ENCODE data around the gene SLC35D1.

Gene SLC35D1

DNA sequence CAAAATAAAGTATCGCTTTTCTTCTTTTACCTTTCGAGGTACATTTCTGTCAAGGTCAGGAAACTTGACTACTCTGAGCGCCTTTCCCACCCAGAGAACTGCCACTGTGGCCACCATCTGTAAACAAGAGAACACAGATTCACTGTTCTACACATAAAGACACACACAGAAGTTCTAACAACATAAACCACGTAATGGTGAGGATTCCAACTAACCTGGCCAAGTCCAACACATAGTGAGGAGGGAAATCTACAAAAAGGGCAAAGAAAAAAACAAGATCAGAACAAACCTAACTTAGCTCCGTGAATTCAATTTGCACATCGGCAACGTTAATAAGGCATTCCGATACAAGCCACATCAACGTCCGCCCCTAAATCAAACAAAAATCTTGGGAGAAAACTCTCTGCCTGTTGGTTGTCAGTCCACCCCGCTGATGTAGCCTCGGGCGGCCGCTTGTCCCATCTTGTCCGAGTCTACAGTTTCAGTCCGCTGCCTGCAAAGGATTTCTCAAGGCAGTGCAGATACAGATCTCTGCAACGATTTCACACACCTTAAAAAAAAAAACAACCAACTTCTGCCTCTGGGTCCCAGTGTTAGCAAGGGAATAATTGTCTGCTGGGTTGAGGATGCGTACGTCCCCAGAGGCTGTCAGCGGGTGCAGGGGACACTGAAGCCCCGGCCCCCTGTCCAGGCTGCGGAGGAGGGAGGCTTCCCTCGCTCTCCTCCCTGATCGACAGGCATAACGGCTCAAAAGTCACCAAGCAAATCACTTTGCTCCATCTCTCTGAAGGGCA is 1.0 kb downstream of the SLC35D1 start:
- TF ChIP-seq ZNF565 (CRISPR knock-in tag; conservative IDR thresholded peaks at IDR 0.05; ENCODE audit: low read depth), result no peak
- TF ChIP-seq ESRRG (CRISPR knock-in tag; IDR thresholded peaks at IDR 0.05), result no peak
- TF ChIP-seq, protein P1, sequence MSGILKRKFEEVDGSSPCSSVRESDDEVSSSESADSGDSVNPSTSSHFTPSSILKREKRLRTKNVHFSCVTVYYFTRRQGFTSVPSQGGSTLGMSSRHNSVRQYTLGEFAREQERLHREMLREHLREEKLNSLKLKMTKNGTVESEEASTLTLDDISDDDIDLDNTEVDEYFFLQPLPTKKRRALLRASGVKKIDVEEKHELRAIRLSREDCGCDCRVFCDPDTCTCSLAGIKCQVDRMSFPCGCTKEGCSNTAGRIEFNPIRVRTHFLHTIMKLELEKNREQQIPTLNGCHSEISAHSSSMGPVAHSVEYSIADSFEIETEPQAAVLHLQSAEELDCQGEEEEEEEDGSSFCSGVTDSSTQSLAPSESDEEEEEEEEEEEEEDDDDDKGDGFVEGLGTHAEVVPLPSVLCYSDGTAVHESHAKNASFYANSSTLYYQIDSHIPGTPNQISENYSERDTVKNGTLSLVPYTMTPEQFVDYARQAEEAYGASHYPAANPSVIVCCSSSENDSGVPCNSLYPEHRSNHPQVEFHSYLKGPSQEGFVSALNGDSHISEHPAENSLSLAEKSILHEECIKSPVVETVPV (CRISPR knock-in tag; IDR thresholded peaks at IDR 0.05), result no peak
- no peak for TF ChIP-seq ISL1 (CRISPR knock-in tag; IDR thresholded peaks at IDR 0.05)
- no peak for TF ChIP-seq ZFP30 (CRISPR knock-in tag; IDR thresholded peaks at IDR 0.05)
- no peak for TF ChIP-seq ZC3H10 (CRISPR knock-in tag; IDR thresholded peaks at IDR 0.05)
- TF ChIP-seq, protein P2, sequence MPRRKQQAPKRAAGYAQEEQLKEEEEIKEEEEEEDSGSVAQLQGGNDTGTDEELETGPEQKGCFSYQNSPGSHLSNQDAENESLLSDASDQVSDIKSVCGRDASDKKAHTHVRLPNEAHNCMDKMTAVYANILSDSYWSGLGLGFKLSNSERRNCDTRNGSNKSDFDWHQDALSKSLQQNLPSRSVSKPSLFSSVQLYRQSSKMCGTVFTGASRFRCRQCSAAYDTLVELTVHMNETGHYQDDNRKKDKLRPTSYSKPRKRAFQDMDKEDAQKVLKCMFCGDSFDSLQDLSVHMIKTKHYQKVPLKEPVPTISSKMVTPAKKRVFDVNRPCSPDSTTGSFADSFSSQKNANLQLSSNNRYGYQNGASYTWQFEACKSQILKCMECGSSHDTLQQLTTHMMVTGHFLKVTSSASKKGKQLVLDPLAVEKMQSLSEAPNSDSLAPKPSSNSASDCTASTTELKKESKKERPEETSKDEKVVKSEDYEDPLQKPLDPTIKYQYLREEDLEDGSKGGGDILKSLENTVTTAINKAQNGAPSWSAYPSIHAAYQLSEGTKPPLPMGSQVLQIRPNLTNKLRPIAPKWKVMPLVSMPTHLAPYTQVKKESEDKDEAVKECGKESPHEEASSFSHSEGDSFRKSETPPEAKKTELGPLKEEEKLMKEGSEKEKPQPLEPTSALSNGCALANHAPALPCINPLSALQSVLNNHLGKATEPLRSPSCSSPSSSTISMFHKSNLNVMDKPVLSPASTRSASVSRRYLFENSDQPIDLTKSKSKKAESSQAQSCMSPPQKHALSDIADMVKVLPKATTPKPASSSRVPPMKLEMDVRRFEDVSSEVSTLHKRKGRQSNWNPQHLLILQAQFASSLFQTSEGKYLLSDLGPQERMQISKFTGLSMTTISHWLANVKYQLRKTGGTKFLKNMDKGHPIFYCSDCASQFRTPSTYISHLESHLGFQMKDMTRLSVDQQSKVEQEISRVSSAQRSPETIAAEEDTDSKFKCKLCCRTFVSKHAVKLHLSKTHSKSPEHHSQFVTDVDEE (CRISPR knock-in tag; IDR thresholded peaks at IDR 0.05), result no peak
- TF ChIP-seq, protein P3, sequence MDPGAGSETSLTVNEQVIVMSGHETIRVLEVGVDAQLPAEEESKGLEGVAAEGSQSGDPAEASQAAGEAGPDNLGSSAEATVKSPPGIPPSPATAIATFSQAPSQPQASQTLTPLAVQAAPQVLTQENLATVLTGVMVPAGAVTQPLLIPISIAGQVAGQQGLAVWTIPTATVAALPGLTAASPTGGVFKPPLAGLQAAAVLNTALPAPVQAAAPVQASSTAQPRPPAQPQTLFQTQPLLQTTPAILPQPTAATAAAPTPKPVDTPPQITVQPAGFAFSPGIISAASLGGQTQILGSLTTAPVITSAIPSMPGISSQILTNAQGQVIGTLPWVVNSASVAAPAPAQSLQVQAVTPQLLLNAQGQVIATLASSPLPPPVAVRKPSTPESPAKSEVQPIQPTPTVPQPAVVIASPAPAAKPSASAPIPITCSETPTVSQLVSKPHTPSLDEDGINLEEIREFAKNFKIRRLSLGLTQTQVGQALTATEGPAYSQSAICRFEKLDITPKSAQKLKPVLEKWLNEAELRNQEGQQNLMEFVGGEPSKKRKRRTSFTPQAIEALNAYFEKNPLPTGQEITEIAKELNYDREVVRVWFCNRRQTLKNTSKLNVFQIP (CRISPR knock-in tag; IDR thresholded peaks at IDR 0.05; ENCODE audit: borderline replicate concordance, low read depth), result no peak
- no peak for TF ChIP-seq ZNF70 (CRISPR knock-in tag; IDR thresholded peaks at IDR 0.05)
- no peak for TF ChIP-seq GLIS3 (CRISPR knock-in tag; IDR thresholded peaks at IDR 0.05)
- no peak for TF ChIP-seq ARNTL (CRISPR knock-in tag; IDR thresholded peaks at IDR 0.05; ENCODE audit: borderline replicate concordance, low read depth)
- TF ChIP-seq RARB (CRISPR knock-in tag; IDR thresholded peaks at IDR 0.05), result no peak
- TF ChIP-seq TCF4 (CRISPR knock-in tag; IDR thresholded peaks at IDR 0.05; ENCODE audit: borderline replicate concordance), result no peak
- TF ChIP-seq ZNF8 (CRISPR knock-in tag; IDR thresholded peaks at IDR 0.05), result no peak
- TF ChIP-seq, protein P4, sequence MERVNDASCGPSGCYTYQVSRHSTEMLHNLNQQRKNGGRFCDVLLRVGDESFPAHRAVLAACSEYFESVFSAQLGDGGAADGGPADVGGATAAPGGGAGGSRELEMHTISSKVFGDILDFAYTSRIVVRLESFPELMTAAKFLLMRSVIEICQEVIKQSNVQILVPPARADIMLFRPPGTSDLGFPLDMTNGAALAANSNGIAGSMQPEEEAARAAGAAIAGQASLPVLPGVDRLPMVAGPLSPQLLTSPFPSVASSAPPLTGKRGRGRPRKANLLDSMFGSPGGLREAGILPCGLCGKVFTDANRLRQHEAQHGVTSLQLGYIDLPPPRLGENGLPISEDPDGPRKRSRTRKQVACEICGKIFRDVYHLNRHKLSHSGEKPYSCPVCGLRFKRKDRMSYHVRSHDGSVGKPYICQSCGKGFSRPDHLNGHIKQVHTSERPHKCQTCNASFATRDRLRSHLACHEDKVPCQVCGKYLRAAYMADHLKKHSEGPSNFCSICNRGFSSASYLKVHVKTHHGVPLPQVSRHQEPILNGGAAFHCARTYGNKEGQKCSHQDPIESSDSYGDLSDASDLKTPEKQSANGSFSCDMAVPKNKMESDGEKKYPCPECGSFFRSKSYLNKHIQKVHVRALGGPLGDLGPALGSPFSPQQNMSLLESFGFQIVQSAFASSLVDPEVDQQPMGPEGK (CRISPR knock-in tag; IDR thresholded peaks at IDR 0.05; ENCODE audit: borderline replicate concordance), result no peak
- TF ChIP-seq TOX (CRISPR knock-in tag; IDR thresholded peaks at IDR 0.05; ENCODE audit: borderline replicate concordance), result no peak
- peak; percentile 51 for ATAC-seq

DNA sequence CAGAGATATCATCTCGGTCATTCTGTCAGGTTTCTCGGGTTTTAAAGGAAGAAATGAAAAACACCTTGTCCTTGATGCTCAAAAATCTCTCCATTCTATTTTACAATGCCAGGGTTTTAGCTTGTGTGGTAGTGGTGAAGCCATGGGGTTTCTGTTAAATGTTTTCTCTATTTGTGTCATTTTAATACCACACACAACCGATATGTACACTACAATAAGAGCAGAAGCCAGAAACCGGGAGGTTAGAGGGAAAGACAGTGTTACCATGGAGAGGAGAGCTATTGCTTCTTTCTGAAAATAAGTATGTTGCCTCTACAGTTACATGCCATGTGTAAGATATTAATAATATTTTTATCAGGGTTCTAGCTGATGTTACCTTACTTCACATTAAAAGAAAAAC is 2.8 kb downstream of the SLC35D1 start:
- no peak for ATAC-seq

More for the DNA sequence above, 2.8 kb downstream of the SLC35D1 start:
- TF ChIP-seq, protein P1 (CRISPR knock-in tag; IDR thresholded peaks at IDR 0.05), result no peak
- TF ChIP-seq CSDC2 (CRISPR knock-in tag; IDR thresholded peaks at IDR 0.05) (no peak), BACH2 (CRISPR knock-in tag; IDR thresholded peaks at IDR 0.05; ENCODE audit: borderline replicate concordance) (no peak), SNAI2 (CRISPR knock-in tag; IDR thresholded peaks at IDR 0.05) (no peak), TCF4 (CRISPR knock-in tag; IDR thresholded peaks at IDR 0.05; ENCODE audit: borderline replicate concordance) (no peak), ZNF565 (CRISPR knock-in tag; conservative IDR thresholded peaks at IDR 0.05; ENCODE audit: low read depth) (no peak), ISL1 (CRISPR knock-in tag; IDR thresholded peaks at IDR 0.05) (no peak), RARB (CRISPR knock-in tag; IDR thresholded peaks at IDR 0.05) (no peak), ESRRG (CRISPR knock-in tag; IDR thresholded peaks at IDR 0.05) (no peak), PPARA (CRISPR knock-in tag; IDR thresholded peaks at IDR 0.05; ENCODE audit: borderline replicate concordance) (no peak)
- TF ChIP-seq, protein P5, sequence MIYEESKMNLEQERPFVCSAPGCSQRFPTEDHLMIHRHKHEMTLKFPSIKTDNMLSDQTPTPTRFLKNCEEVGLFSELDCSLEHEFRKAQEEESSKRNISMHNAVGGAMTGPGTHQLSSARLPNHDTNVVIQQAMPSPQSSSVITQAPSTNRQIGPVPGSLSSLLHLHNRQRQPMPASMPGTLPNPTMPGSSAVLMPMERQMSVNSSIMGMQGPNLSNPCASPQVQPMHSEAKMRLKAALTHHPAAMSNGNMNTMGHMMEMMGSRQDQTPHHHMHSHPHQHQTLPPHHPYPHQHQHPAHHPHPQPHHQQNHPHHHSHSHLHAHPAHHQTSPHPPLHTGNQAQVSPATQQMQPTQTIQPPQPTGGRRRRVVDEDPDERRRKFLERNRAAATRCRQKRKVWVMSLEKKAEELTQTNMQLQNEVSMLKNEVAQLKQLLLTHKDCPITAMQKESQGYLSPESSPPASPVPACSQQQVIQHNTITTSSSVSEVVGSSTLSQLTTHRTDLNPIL (CRISPR knock-in tag; IDR thresholded peaks at IDR 0.05; ENCODE audit: low read depth), result no peak

Data from SK-N-SH treated with all-trans-retinoic acid at 6 μM for 48 hours (cell line).